Measurements from ENCODE around the gene SRC. TPM values are rescaled to one million over a fixed set of nuclear protein-coding genes. Genes with fewer than 3 reads are reported as not detected.

SRC gene
- total and polyA plus RNA-seq, 2 experiments from 2014 or later, result 8.0 to 25.9 TPM

DNA sequence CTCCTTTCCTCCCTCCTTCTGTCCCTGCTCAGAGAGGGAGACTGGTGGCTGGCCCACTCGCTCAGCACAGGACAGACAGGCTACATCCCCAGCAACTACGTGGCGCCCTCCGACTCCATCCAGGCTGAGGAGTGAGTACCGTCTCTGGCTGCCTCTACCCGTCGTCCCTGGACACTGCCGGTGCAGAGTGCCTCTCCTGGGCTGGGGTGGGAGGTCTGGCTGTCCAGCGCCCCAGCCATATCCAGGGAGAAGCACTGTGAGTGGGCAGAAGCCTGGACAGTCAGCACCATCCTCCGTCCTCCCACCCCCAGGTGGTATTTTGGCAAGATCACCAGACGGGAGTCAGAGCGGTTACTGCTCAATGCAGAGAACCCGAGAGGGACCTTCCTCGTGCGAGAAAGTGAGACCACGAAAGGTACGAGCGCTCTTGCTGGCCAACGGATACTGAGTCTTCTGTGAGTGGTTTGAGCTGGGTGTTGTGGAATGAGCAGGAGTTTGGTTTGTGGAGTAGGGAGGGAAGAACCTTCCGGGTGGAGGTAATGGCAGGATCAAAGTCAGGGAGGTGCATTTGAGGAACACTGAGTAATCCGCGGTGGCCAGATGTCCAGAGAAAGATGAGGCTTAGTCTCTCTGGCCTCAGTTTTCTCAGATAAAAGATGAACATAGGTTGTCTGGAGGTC lies 48.1 kb downstream of the SRC start (continued):
- no peak for TF ChIP-seq EZH2 (IDR thresholded peaks at IDR 0.05; ENCODE audit: low read depth, unreplicated experiment)
- TF ChIP-seq ZNF331 (CRISPR knock-in tag; IDR thresholded peaks at IDR 0.05; ENCODE audit: low read depth), result no peak
- no peak for TF ChIP-seq JUNB (IDR thresholded peaks at IDR 0.05; ENCODE audit: unreplicated experiment)

DNA sequence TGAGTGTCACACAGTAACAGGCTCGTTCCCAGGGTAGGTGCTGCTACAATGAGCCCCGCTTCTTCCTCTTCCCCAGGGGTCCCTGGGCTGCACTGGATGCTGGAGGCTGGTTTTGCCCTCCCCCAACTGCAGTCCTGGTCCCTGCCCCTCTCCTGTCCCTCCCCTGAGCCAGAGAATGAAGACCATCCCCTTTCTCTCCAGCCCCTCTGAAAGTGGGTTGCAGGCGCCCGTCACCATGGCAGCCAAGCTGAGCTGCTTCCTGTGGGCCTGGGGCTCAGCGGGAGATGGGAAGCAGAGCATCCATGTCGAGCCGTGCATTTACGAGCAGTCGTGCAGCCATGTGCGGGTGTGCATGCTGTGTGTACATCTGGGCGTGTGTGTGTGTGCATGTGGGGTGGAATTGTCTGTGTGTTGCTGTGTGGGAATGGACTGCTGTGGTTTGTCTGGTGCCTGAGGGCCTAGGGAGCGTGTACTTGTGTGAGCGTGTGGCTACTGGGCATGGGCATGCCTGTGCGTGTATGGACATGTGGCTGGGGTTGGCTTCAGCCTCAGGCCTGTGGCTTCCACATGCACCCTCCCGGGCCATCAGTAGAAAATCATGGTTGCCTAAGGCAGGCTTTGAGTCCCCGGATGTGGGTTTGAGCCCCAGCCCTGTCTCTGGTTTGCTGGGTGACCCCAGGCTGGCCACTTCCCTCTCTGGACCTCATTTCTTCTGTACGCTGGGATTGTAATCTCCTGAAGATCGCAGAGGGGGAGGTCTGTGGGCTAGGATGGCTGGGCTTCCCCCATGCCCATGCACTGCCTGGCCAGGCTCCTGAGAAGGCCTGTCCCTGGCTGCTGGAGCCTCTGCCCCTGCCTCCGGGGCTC lies 48.8 kb downstream of the SRC start:
- H3K36me3 ChIP-seq (ENCODE audit: insufficient read depth), result no peaks in the 10 kb centered on the region
- no peak overlapping the region for H2AFZ ChIP-seq
- no peaks in the 10 kb centered on the region for H3K9me2 ChIP-seq (ENCODE audit: insufficient read depth)
- H3K27me3 ChIP-seq (ENCODE audit: insufficient read depth), result no peaks in the 10 kb centered on the region
- 0 out of 2 replicates have a peak, but pooled peaks cover 3% of the 10 kb centered on the region for H3F3A ChIP-seq (replicated peaks; ENCODE audit: low read depth)
- DNase-seq (ENCODE audit: low spot score), result no peak
- H3K27ac Mint-ChIP-seq, result peak overlapping the region; percentile 80; the same call in 1 of the 2 replicates
- H3K27me3 Mint-ChIP-seq (ENCODE audit: insufficient read depth, low read depth, poor library complexity), result peaks cover 5% of the 10 kb centered on the region
- H3K36me3 Mint-ChIP-seq (ENCODE audit: low read depth), result peaks cover 11% of the 10 kb centered on the region; the same call in 2 of the 3 replicates
- no peaks in the 10 kb centered on the region for H3K9me3 Mint-ChIP-seq
- no peak for ATAC-seq
- peaks cover 31% of the 10 kb centered on the region for H3K4me1 Mint-ChIP-seq
- no peak overlapping the region for H3K4me2 ChIP-seq
- no peak overlapping the region for H3K27ac ChIP-seq (ENCODE audit: low read depth)
- peaks cover 21% of the 10 kb centered on the region for H3K4me1 ChIP-seq (ENCODE audit: insufficient read depth)
- no peak overlapping the region for H3K4me3 ChIP-seq
- H3K4me3 Mint-ChIP-seq, result no peak overlapping the region
- no peaks in the 10 kb centered on the region for H3K79me2 ChIP-seq (replicated peaks; ENCODE audit: insufficient read depth)
- no peaks in the 10 kb centered on the region for H4K20me1 ChIP-seq (replicated peaks; ENCODE audit: insufficient read depth)
- TF ChIP-seq JUNB (IDR thresholded peaks at IDR 0.05; ENCODE audit: unreplicated experiment) (no peak), NANOG (IDR thresholded peaks at IDR 0.05; ENCODE audit: borderline replicate concordance) (no peak), ZNF114 (CRISPR knock-in tag; IDR thresholded peaks at IDR 0.05) (no peak), STAT1 (IDR thresholded peaks at IDR 0.05; ENCODE audit: unreplicated experiment) (no peak), POLR2AphosphoS5 (IDR thresholded peaks at IDR 0.05; ENCODE audit: low read depth) (no peak), EZH2phosphoT487 (IDR thresholded peaks at IDR 0.05; ENCODE audit: unreplicated experiment) (no peak), ZNF331 (CRISPR knock-in tag; IDR thresholded peaks at IDR 0.05; ENCODE audit: low read depth) (no peak), CREB1 (CRISPR knock-in tag; IDR thresholded peaks at IDR 0.05; ENCODE audit: low read depth) (no peak)
- TF ChIP-seq, protein P1, sequence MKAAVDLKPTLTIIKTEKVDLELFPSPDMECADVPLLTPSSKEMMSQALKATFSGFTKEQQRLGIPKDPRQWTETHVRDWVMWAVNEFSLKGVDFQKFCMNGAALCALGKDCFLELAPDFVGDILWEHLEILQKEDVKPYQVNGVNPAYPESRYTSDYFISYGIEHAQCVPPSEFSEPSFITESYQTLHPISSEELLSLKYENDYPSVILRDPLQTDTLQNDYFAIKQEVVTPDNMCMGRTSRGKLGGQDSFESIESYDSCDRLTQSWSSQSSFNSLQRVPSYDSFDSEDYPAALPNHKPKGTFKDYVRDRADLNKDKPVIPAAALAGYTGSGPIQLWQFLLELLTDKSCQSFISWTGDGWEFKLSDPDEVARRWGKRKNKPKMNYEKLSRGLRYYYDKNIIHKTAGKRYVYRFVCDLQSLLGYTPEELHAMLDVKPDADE (IDR thresholded peaks at IDR 0.05), result no peak
- TF ChIP-seq, protein P2, sequence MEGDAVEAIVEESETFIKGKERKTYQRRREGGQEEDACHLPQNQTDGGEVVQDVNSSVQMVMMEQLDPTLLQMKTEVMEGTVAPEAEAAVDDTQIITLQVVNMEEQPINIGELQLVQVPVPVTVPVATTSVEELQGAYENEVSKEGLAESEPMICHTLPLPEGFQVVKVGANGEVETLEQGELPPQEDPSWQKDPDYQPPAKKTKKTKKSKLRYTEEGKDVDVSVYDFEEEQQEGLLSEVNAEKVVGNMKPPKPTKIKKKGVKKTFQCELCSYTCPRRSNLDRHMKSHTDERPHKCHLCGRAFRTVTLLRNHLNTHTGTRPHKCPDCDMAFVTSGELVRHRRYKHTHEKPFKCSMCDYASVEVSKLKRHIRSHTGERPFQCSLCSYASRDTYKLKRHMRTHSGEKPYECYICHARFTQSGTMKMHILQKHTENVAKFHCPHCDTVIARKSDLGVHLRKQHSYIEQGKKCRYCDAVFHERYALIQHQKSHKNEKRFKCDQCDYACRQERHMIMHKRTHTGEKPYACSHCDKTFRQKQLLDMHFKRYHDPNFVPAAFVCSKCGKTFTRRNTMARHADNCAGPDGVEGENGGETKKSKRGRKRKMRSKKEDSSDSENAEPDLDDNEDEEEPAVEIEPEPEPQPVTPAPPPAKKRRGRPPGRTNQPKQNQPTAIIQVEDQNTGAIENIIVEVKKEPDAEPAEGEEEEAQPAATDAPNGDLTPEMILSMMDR (conservative IDR thresholded peaks at IDR 0.05; ENCODE audit: low read depth in 2 of 2), result no peak
- TF ChIP-seq, protein P3, sequence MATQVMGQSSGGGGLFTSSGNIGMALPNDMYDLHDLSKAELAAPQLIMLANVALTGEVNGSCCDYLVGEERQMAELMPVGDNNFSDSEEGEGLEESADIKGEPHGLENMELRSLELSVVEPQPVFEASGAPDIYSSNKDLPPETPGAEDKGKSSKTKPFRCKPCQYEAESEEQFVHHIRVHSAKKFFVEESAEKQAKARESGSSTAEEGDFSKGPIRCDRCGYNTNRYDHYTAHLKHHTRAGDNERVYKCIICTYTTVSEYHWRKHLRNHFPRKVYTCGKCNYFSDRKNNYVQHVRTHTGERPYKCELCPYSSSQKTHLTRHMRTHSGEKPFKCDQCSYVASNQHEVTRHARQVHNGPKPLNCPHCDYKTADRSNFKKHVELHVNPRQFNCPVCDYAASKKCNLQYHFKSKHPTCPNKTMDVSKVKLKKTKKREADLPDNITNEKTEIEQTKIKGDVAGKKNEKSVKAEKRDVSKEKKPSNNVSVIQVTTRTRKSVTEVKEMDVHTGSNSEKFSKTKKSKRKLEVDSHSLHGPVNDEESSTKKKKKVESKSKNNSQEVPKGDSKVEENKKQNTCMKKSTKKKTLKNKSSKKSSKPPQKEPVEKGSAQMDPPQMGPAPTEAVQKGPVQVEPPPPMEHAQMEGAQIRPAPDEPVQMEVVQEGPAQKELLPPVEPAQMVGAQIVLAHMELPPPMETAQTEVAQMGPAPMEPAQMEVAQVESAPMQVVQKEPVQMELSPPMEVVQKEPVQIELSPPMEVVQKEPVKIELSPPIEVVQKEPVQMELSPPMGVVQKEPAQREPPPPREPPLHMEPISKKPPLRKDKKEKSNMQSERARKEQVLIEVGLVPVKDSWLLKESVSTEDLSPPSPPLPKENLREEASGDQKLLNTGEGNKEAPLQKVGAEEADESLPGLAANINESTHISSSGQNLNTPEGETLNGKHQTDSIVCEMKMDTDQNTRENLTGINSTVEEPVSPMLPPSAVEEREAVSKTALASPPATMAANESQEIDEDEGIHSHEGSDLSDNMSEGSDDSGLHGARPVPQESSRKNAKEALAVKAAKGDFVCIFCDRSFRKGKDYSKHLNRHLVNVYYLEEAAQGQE (IDR thresholded peaks at IDR 0.05; ENCODE audit: unreplicated experiment), result no peak
